Panc1 (cell line): Measurements from ENCODE around the gene SLC4A5. TPM values are rescaled to one million over a fixed set of nuclear protein-coding genes. Genes with fewer than 3 reads are reported as not detected.
A peak's percentile ranks its signal among the peaks of the same experiment; 100 is the strongest.
"Not testable (repeated sequence)": the region's sequence is repeated elsewhere in the genome, so short reads cannot be mapped to it uniquely, and the experiment has no call there.

Experiments
- ATAC-seq: fragments of 200-7000 bp; cut with Tn5 transposase; 2 replicates; pipeline ENCODE4 v1.9.1; 2020; ENCODE audit warnings: mild to moderate bottlenecking, moderate library complexity
- BruUV-seq: library from RNA; stranded (reverse); fragments of 400-500 nt; replicated peaks from 2 replicates; lab custom pipeline; 2021; lab: Mats Ljungman, UMichigan
- CTCF ChIA-PET: fragments of 300-600 bp; sonication (Branson Sonifier 250); formaldehyde crosslinking; loops from one replicate; lab custom pipeline; 2022; ENCODE audit warnings: antibody characterized with exemption; lab: Charles Lee
- POLR2A ChIA-PET: fragments of 300-600 bp; sonication (Branson Sonifier 250); formaldehyde crosslinking; loops from one replicate; lab custom pipeline; 2022; ENCODE audit warnings: antibody characterized with exemption; lab: Charles Lee
- DNase-seq: peaks from one replicate; pipeline ENCODE4 v3.0.0-alpha.2; 2010; ENCODE audit warnings: low read depth, low spot score
- H3K27ac ChIP-seq: 2 replicates; pipeline ENCODE4 v1.5.1; 2011; ENCODE audit warnings: mild to moderate bottlenecking, low read length, inconsistent platforms
- H3K27me3 ChIP-seq: fragments of 200-500 bp; sonication (Bioruptor generic); 2 replicates; pipeline ENCODE4 v1.6.0; 2014; ENCODE audit warnings: low read length, inconsistent platforms; ENCODE audit not compliant: control insufficient read depth, insufficient read depth
- H3K36me3 ChIP-seq: fragments of 200-500 bp; sonication (Bioruptor generic); 2 replicates; pipeline ENCODE4 v1.5.1; 2014; ENCODE audit warnings: inconsistent platforms, mild to moderate bottlenecking, low read length, moderate library complexity; ENCODE audit not compliant: control insufficient read depth, insufficient read depth
- H3K4me1 ChIP-seq: 2 replicates; pipeline ENCODE4 v1.5.1; 2011; ENCODE audit warnings: inconsistent platforms, mild to moderate bottlenecking, low read length, moderate library complexity; ENCODE audit not compliant: control insufficient read depth, insufficient read depth
- H3K4me3 ChIP-seq, 2 experiments: 2 replicates each; pipeline ENCODE4 v1.5.1; 2011 to 2012; ENCODE audit warnings: low read depth in 2 of 2, low read length in 2 of 2, mild to moderate bottlenecking in 2 of 2, inconsistent platforms in 1 of 2, moderate library complexity in 1 of 2
- H3K9me3 ChIP-seq: fragments of 200-500 bp; sonication (Bioruptor generic); 2 replicates; pipeline ENCODE4 v1.5.1; 2014; ENCODE audit warnings: low read depth, mild to moderate bottlenecking, inconsistent platforms, low read length, moderate library complexity; ENCODE audit not compliant: control insufficient read depth, insufficient read depth
- CTCF ChIP-seq: fragments of 450-650 bp; IDR thresholded peaks from 2 replicates; pipeline ENCODE4 v1.5.1; 2017; ENCODE audit warnings: mild to moderate bottlenecking
- POLR2AphosphoS5 ChIP-seq: IDR thresholded peaks from 2 replicates; pipeline ENCODE4 v1.6.1; 2012; ENCODE audit warnings: mild to moderate bottlenecking, low read depth, low read length, moderate library complexity
- SIN3A ChIP-seq: IDR thresholded peaks from 2 replicates; pipeline ENCODE4 v1.6.1; 2012; ENCODE audit warnings: low read depth, mild to moderate bottlenecking, low read length, moderate library complexity, borderline replicate concordance; ENCODE audit not compliant: insufficient read depth
- TCF7L2 ChIP-seq: IDR thresholded peaks from 2 replicates; pipeline ENCODE4 v1.6.1; 2011; ENCODE audit warnings: mild to moderate bottlenecking, low read depth, low read length, inconsistent platforms
- in situ Hi-C: cut with HindIII; loops from 2 replicates; pipeline ENCODE4 v1.10.0; 2016; ENCODE audit warnings: low sequenced_read_pairs, low pct_unique_long_range_greater_than_20kb
- intact Hi-C: fragments of 100-400 bp; cut with micrococcal nuclease; formaldehyde crosslinking; loops from one replicate; pipeline ENCODE4 v1.10.0; 2022; ENCODE audit not compliant: unreplicated experiment
- total RNA-seq: library from RNA; stranded (reverse); gene quantifications from one replicate; pipeline ENCODE4 v1.2.1, GENCODE V29; 2021; ENCODE audit not compliant: unreplicated experiment
- TF ChIP-seq, protein P1 (sequence below), 2 experiments: IDR thresholded peaks; 2 replicates each; pipeline ENCODE4 v1.6.1; 2011 to 2012; ENCODE audit warnings: low read depth in 2 of 2, control low read depth in 1 of 2, low read length in 1 of 2, mild to moderate bottlenecking in 1 of 2, moderate library complexity in 1 of 2; ENCODE audit not compliant: insufficient read depth in 1 of 2

SLC4A5 gene
- total RNA-seq, 1 experiment from 2014 or later, result 1.2 TPM

DNA sequence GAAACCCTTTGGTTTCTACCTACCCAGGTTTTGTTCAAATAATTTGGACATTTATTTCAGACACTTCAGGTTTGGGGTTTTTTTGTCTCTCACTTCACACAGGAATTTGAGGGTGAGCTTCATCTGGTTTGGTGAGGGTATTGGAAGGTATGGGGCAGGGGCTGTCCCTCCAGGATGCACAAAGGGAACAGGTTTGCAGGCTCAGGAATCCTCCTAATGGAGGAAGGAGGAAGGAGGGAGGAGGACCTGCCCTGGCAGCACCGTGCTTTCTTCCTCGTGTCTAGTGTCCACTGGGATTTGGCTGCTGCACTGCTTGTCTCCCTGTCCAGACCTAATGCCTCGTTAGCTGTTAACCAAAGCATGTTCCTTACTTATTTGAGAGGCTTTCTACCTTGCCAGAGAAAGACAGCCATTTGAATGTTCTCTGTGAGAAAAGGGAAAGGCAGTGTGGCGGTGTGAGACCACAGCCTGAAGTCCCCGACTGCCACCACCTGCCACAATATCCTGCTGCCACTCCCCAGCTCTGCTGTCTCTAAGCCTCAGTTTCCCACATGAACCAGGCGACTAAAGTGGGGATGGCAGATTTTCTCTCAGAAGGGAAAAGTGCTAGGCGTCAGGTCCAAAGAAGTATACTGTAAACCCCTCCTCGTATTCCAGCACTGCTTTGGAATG lies 2.2 kb upstream of the SLC4A5 start:
- Histone ChIP-seq H3K27ac (no peak overlapping the region), H3K4me3 (no peak overlapping the region), H3K9me3 (no peaks in the 10 kb centered on the region), H3K36me3 (no peaks in the 10 kb centered on the region), H3K27me3 (no peaks in the 10 kb centered on the region), H3K4me1 (no peaks in the 10 kb centered on the region)
- no peak for TF ChIP-seq POLR2AphosphoS5
- TF ChIP-seq TCF7L2, result no peak
- TF ChIP-seq, protein P1, sequence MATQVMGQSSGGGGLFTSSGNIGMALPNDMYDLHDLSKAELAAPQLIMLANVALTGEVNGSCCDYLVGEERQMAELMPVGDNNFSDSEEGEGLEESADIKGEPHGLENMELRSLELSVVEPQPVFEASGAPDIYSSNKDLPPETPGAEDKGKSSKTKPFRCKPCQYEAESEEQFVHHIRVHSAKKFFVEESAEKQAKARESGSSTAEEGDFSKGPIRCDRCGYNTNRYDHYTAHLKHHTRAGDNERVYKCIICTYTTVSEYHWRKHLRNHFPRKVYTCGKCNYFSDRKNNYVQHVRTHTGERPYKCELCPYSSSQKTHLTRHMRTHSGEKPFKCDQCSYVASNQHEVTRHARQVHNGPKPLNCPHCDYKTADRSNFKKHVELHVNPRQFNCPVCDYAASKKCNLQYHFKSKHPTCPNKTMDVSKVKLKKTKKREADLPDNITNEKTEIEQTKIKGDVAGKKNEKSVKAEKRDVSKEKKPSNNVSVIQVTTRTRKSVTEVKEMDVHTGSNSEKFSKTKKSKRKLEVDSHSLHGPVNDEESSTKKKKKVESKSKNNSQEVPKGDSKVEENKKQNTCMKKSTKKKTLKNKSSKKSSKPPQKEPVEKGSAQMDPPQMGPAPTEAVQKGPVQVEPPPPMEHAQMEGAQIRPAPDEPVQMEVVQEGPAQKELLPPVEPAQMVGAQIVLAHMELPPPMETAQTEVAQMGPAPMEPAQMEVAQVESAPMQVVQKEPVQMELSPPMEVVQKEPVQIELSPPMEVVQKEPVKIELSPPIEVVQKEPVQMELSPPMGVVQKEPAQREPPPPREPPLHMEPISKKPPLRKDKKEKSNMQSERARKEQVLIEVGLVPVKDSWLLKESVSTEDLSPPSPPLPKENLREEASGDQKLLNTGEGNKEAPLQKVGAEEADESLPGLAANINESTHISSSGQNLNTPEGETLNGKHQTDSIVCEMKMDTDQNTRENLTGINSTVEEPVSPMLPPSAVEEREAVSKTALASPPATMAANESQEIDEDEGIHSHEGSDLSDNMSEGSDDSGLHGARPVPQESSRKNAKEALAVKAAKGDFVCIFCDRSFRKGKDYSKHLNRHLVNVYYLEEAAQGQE (IDR thresholded peaks at IDR 0.05; ENCODE audit: insufficient read depth in 1 of 2, low read depth in 2 of 2, low read length in 1 of 2), result no peak
- TF ChIP-seq SIN3A, result no peak
- TF ChIP-seq CTCF, result no peak
- DNase-seq (no peak), ATAC-seq (0 out of 2 replicates have a peak, but pooled peaks have one; percentile 48)
- intact Hi-C loops (no loop called here), in situ Hi-C loops (no loop called here)
- ChIA-PET CTCF (interaction anchor here (0.6 kb wide), 1 partner anchor 17 kb away, joined by 13 read pairs; no protein-coding TSS in a partner anchor), POLR2A (no interaction called here)
- BruUV-seq, result no TSS peak

DNA sequence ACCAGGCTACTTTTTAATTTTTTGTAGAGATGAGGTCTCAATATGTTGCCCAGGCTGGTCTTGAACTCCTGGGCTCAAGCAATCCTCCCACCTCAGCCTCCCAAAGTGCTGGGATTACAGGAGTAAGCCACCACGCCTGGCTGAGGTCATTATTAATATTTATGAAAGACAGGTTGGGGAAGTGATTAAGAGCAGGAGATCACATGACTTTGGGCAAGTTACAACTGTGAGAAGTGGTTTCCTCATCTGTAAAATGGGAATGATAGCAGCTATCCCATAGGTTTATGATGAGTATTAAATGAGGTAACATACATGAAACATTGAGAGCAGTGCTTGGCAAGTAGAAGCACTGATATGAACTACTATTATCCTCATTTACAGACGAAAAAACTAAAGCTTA lies 7.0 kb downstream of the SLC4A5 start:
- intact Hi-C loops, H3K9me3 ChIP-seq, H3K36me3 ChIP-seq, H3K4me1 ChIP-seq, H3K27ac ChIP-seq, BruUV-seq, in situ Hi-C loops, ATAC-seq, POLR2A ChIA-PET, H3K4me3 ChIP-seq, H3K27me3 ChIP-seq, DNase-seq: not testable (repeated sequence)
- CTCF ChIA-PET, result interaction anchor here (1.4 kb wide), 1 partner anchor 90 kb away, joined by 4 read pairs; no protein-coding TSS in a partner anchor

- in situ Hi-C loops (no loop called here), intact Hi-C loops (loop anchor here (5.0 kb wide), 1 partner anchor 83 kb away; no protein-coding TSS in a partner anchor)
Measured at GRCh38 chr2:74334931-74335333, 8.3 kb downstream of the SLC4A5 start.

More at GRCh38 chr2:74334931-74335333, 8.3 kb downstream of the SLC4A5 start:
- Histone ChIP-seq H3K9me3 (no peaks in the 10 kb centered on the region), H3K36me3 (no peaks in the 10 kb centered on the region), H3K4me1 (no peaks in the 10 kb centered on the region), H3K27ac (no peak overlapping the region), H3K4me3 (no peak overlapping the region), H3K27me3 (no peaks in the 10 kb centered on the region; the same call in 1 of the 2 replicates)
- peak; percentile 61 for DNase-seq
- ChIA-PET CTCF (interaction anchor here (0.6 to 1.4 kb wide), 11 partner anchors 11 to 729 kb away, joined by 3 to 16 read pairs (median 5); partner anchors contain the start of gene MOB1A), POLR2A (no interaction called here)
- no peak for TF ChIP-seq SIN3A
- peak; percentile 98 for TF ChIP-seq CTCF
- ATAC-seq, result peak; percentile 94
- no TSS peak for BruUV-seq
